DOHH2 (cell line): ENCODE measurements around the gene CSF3.

Source experiments
- H3F3A ChIP-seq: fragments of 200-600 bp; sonication (generic), shearing (Covaris generic); 2 replicates; pipeline ENCODE4 v1.6.0; 2016; ENCODE audit warnings: antibody characterized with exemption, mild to moderate bottlenecking; ENCODE audit not compliant: control insufficient read depth, insufficient read depth
- H3K27ac ChIP-seq: fragments of 200-600 bp; sonication (generic); 2 replicates; pipeline ENCODE4 v1.5.1; 2014; ENCODE audit warnings: low read depth, mild to moderate bottlenecking, low read length, moderate library complexity
- H3K27me3 ChIP-seq: fragments of 200-600 bp; sonication (generic); 2 replicates; pipeline ENCODE4 v1.6.1; 2014; ENCODE audit warnings: mild to moderate bottlenecking, low read length, mixed read lengths; ENCODE audit not compliant: control insufficient read depth
- H3K36me3 ChIP-seq: fragments of 200-600 bp; sonication (generic); 2 replicates; pipeline ENCODE4 v1.6.1; 2014; ENCODE audit warnings: mild to moderate bottlenecking, low read length, moderate library complexity, mixed read lengths; ENCODE audit not compliant: control insufficient read depth
- H3K4me1 ChIP-seq: fragments of 200-600 bp; sonication (generic); 2 replicates; pipeline ENCODE4 v1.6.1; 2014; ENCODE audit warnings: mild to moderate bottlenecking, low read length, mixed read lengths; ENCODE audit not compliant: control insufficient read depth
- H3K4me2 ChIP-seq: fragments of 200-600 bp; sonication (generic); 2 replicates; pipeline ENCODE4 v1.6.0; 2014; ENCODE audit warnings: mild to moderate bottlenecking, low read length, moderate library complexity
- H3K4me3 ChIP-seq: fragments of 200-600 bp; sonication (generic); 2 replicates; pipeline ENCODE4 v1.5.1; 2014; ENCODE audit warnings: mild to moderate bottlenecking, low read length, mixed read lengths
- H3K79me2 ChIP-seq: fragments of 200-600 bp; sonication (generic); 2 replicates; pipeline ENCODE4 v1.6.1; 2014; ENCODE audit warnings: mild to moderate bottlenecking, low read length, mixed read lengths; ENCODE audit not compliant: control insufficient read depth
- H3K9me2 ChIP-seq: fragments of 200-600 bp; sonication (generic); replicated peaks from 2 replicates; pipeline ENCODE4 v1.6.1; 2014; ENCODE audit warnings: mild to moderate bottlenecking, low read length, mixed read lengths; ENCODE audit not compliant: control insufficient read depth
- H3K9me3 ChIP-seq: fragments of 200-600 bp; sonication (generic); 2 replicates; pipeline ENCODE4 v1.6.1; 2014; ENCODE audit warnings: antibody characterized with exemption, low read length, mixed read lengths; ENCODE audit not compliant: control insufficient read depth, insufficient read depth
- H4K20me1 ChIP-seq: fragments of 200-600 bp; sonication (generic); 2 replicates; pipeline ENCODE4 v1.6.0; 2014; ENCODE audit warnings: low read depth, mild to moderate bottlenecking, antibody characterized with exemption, low read length, moderate library complexity; ENCODE audit not compliant: control insufficient read depth, insufficient read depth
- CTCF ChIP-seq: fragments of 200-600 bp; sonication (generic); IDR thresholded peaks from one replicate; pipeline ENCODE4 v1.5.1; 2014; ENCODE audit warnings: antibody characterized with exemption, mild to moderate bottlenecking, low read depth, low read length; ENCODE audit not compliant: poor library complexity, severe bottlenecking
- EZH2phosphoT487 ChIP-seq: fragments of 200-600 bp; sonication (generic); IDR thresholded peaks from 2 replicates; pipeline ENCODE4 v1.6.1; 2017; ENCODE audit warnings: borderline replicate concordance, mild to moderate bottlenecking, antibody characterized with exemption, low read length, moderate library complexity, mixed read lengths

CSF3 gene

DNA sequence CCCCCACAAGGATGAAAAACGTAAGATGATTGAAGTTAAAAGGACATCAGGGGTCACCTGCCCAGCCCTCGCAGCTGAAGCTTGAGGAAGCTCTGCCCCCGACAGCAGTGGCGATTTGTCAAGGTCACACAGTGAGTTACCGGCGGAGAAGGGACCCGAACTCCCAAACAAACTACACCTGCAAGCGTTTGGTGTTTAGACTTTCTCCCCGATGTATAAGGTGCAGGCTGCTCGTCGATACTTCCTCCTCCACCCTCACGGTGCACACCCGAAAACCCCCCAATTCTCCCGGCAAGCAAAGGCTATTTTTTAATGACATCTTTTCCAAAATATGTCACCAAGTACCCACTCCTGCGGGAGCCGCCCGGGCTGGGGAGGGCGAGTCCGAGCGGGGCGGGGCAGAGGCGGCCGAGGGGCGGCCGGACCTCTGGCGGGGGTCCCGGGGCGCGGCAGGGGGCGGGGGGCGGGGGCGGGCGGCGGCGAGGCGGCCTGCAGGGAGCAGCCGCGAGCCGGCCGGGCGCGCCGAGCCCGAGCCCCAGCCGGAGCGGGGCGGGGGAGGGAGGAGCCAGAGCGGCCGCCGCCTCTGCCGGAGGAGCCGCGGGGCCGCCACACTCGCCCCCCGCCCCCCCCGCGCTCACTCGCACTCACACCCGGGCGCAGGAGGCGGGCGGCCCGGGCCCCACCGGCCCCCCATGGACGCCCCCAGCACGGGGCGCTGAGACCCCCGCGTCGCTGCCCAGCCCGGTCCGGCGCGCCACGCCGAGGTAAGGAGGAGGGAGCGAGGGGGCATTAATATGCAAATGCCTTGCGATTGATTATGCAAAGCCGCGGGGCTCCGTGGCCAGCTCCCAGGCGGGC lies 47.3 kb downstream of the CSF3 start, which contains the start of gene THRA:
THRA (plus strand) TSS at position 637 of the 858 bp plus-strand sequence. CDS start 11,524 bp downstream, outside the sequence.
- peaks cover 49% of the 10 kb centered on the region for H3K27me3 ChIP-seq
- no peaks in the 10 kb centered on the region for H3F3A ChIP-seq
- peaks cover 31% of the 10 kb centered on the region for H3K4me1 ChIP-seq
- H3K36me3 ChIP-seq: no peaks in the 10 kb centered on the region
- peak within 1 kb of the TSS; percentile 86 for H3K4me2 ChIP-seq
- H3K27ac ChIP-seq: no peak within 1 kb of the TSS
- no peaks in the 10 kb centered on the region for H3K9me2 ChIP-seq
- H4K20me1 ChIP-seq: no peaks in the 10 kb centered on the region
- H3K4me3 ChIP-seq: peak within 1 kb of the TSS; percentile 87
- no peaks in the 10 kb centered on the region for H3K79me2 ChIP-seq
- no peak for TF ChIP-seq EZH2phosphoT487
- no peak for TF ChIP-seq CTCF
- no peaks in the 10 kb centered on the region for H3K9me3 ChIP-seq

DNA sequence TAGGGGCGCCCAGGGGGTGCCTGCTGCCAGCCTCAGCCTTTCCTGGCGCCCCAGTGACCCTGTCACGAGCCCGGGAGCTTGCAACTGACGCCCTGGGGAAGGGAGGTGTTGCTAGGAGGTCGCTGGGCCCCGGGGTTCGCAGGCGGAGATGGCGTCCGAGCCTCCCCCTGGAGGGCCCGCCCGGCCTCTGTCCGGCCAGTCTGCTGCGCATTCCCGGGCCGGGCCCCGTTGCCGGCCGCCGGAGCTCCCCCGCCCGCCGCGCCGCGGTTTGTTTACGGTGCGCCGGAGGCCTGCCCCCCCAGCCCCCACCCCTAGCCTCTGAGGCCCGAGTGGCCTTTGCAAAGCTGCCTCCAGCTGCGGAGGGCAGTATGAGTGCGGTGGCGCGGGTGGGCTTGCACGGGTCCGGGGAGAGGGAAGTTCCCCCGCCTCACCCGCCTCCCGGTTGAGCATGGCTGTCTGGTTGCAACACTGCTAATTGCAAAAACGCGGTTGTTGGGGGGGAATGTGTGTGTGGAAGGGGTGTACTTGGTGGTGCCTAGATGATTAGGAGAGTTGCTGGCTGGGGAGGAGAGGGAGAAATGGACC lies 48.0 kb downstream of the CSF3 start:
- peak overlapping the region; percentile 87 for H3K4me3 ChIP-seq
- peaks cover 42% of the 10 kb centered on the region for H3K27me3 ChIP-seq
- no peaks in the 10 kb centered on the region for H3K36me3 ChIP-seq
- no peaks in the 10 kb centered on the region for H3F3A ChIP-seq
- TF ChIP-seq CTCF: no peak
- TF ChIP-seq EZH2phosphoT487: no peak
- no peaks in the 10 kb centered on the region for H4K20me1 ChIP-seq
- no peaks in the 10 kb centered on the region for H3K79me2 ChIP-seq
- no peak overlapping the region for H3K27ac ChIP-seq
- no peaks in the 10 kb centered on the region for H3K9me2 ChIP-seq
- peak overlapping the region; percentile 86 for H3K4me2 ChIP-seq
- H3K4me1 ChIP-seq: peaks cover 37% of the 10 kb centered on the region
- no peaks in the 10 kb centered on the region for H3K9me3 ChIP-seq

GRCh38 chr17:40063901-40064531 lies 48.8 kb downstream of the CSF3 start:
- H3K27ac ChIP-seq: no peak overlapping the region
- H4K20me1 ChIP-seq: no peaks in the 10 kb centered on the region
- peak overlapping the region; percentile 87 for H3K4me3 ChIP-seq
- no peaks in the 10 kb centered on the region for H3K9me2 ChIP-seq
- TF ChIP-seq EZH2phosphoT487: no peak
- no peak for TF ChIP-seq CTCF
- H3K36me3 ChIP-seq: no peaks in the 10 kb centered on the region
- H3K9me3 ChIP-seq: no peaks in the 10 kb centered on the region
- H3K4me2 ChIP-seq: peak overlapping the region; percentile 86
- peaks cover 44% of the 10 kb centered on the region for H3K4me1 ChIP-seq
- H3K79me2 ChIP-seq: no peaks in the 10 kb centered on the region
- H3F3A ChIP-seq: no peaks in the 10 kb centered on the region
- H3K27me3 ChIP-seq: peaks cover 41% of the 10 kb centered on the region
